Ramos (cell line): ENCODE measurements around the gene VPS37C.

Experiments used
- in situ Hi-C: fragments of 300-500 bp; cut with MboI; formaldehyde crosslinking; loops from one replicate; pipeline ENCODE4 v1.14.3; 2022; ENCODE audit warnings: low sequenced_read_pairs; ENCODE audit not compliant: unreplicated experiment

The VPS37C gene

DNA sequence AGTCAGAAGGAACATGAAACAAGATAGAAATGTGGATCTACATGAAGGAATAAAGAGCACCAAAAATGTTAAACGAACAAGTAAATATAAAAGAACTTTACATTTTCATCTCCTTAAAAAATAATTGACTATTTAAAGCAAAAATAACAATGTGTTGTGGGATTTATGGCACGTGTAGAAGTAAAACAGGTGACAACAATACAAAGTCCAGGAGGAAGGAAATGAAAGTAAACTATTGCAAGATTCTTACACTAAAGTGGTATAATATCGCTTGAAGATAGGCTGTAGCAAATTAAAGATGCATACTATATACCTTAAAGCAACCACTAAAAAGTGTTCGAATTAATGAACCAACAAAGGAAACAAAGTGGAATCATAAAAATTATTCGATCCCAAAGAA is 5.5 kb downstream of the VPS37C start:
- in situ Hi-C loops, result no loop called here

DNA sequence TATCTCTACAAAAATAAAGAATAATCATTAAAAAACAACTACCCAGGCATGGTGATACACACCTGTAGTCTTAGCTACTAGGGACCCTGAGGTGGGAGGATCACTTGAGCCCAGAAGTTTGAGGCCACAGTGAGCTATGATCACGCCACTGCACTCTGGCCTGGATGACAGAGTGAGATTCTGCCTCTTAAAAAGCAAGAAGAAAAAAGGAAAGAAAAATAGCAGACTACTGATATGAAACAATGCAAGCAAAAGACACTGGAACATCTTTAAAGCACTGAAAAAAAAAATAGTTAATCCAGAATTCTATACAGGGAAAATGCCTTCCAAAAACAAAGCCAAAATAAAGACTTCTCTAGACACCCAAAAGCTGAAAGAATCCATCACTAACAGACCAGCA is 5.9 kb downstream of the VPS37C start:
- in situ Hi-C loops, result no loop called here

DNA sequence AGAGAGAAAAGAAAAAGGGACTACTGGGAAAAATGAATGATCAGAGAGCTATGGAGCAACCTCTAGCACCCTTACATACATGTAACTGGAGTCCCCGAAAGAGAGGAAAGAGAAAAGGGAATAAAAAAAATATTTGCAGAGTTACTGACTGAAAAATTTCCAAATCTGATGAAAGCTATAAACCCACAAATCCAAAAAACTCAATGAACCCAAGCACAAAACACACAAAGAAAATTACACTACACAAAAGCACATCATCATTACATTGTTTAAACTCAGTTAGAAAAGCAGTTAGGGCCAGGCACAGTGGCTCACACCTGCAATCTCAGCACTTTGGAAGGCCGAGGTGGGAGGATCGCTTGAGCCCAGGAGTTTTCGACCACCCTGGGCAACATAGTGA is 6.7 kb downstream of the VPS37C start:
- in situ Hi-C loops, result no loop called here

DNA sequence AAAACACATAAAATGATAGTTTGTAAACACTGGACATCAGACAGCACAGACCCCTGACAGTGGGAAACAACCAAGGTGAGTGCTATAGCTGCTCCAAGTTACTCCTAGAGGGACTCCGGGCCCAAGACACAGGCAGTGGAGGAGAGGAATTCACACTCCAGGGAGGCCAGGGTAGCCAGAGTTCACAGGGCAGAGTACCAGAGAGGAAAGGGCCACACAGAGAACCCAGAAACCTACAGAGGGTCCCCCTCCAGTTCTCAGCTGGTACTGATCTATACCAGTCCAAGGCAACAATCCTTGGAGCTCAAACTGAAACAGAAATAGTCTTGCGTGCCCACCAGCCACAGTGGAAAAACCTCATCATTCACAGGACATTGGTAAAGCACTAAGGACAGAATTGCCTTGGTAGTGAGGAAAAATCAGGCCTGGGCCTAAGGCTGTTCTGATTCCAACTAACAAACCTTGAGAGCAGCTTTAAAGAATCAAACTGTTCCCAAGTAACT is 7.6 kb downstream of the VPS37C start:
- in situ Hi-C loops, result no loop called here

DNA sequence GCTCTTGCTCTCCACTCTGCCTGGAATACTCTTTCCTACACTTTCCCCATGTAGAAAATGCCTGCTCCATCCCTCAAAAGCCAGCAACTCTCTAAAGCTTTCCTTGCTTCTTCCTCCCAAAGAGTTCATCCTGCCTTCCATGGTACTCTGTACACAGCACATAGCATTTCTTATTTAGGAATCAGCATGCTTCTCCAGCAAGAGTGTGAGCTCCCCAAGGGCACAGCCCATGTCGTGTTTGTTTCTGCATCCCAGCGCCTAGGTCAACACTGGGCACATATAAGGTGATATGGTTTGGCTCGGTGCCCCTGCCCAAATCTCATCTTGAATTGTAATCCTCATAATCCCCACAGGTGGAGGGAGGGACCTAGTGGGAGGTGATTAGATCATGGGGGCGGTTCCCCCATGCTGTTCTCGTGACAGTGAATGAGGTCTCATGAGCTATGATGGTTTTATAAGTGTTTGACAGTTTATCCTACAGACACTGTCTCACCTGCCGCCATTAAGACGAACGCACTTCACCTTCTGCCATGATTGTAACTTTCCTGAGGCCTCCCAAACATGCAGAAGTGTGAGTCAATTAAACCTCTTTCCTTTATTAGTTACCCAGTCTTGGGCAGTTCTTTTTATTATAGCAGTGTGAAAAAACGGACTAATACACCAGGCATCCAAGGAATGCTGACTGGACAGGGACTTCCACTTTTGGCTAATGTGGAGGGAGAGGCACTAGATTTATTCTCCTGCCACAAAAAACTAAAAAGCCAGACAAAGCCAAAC is 8.2 kb downstream of the VPS37C start:
- in situ Hi-C loops, result no loop called here

DNA sequence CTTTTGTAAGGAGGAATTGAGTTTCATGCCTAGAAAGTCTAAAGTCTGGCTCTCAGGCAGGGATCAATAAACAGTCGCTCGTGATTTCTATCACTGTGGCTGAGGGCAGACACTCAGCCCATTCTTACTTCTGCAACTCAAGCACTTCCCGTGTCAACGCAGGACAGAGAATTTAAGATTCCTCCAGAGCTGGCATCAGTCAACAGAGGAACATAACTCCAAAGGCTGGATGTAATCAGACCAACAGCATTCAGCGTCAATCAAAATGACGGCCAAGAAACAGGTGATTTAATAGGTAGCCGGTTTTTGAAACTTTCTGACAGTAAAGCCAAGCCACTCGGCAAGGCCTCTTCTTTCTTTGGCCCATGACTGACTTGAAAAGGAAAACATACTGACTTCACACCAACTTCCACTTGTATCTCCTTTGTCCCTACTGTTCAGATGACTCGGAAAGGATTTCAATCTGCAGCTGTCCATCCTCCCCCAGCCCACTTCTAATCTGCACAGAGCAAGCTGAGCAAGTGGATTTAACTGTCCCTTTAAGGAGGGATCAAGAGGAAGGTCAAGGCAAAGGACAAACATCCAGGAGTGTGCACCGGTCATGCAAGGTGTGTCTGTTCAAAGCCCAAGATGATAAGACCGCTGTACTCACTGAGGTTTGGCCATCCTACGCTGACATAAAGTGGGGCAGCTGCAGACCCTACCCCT is 9.5 kb downstream of the VPS37C start:
- in situ Hi-C loops, result no loop called here

DNA sequence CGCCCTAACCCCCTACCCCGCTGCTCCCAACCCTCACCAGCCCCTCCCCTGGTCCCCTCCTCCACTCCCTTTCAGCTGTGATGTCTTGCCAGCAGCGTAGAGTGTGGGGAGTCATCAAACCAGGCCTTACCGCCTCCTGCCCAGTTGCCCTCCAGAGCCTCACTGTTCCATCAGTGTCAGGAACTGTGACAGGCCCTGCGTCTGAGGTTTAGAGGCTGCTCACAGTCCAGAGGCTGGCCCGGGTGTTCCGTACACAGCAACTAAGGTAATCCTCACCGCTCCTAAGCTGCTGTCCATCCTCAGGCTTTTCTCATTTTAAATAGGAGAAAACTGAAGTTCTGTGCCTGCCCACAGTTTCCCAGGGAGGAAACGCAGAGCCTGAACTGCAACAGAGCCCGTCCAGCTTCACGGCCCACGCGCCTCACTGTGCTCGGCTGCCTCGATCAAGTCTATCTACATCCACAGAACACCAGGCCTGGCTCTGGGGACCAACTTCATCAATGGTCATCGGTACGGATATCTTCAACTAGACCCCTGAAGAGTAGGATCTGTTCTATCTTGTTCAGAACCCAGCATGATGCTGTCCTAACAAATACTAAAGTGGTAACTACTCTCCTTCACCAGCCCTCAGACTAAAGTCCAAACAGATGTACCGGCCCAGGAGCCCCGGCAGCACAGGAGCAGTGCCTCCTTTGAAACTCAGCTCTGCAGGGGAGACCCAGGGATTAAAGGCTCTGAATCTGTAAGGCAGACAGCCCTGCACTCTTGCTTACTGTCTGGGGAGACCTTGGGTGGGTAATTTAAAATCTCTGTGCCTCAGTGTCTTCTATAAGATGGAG is 10.3 kb downstream of the VPS37C start:
- in situ Hi-C loops, result no loop called here

DNA sequence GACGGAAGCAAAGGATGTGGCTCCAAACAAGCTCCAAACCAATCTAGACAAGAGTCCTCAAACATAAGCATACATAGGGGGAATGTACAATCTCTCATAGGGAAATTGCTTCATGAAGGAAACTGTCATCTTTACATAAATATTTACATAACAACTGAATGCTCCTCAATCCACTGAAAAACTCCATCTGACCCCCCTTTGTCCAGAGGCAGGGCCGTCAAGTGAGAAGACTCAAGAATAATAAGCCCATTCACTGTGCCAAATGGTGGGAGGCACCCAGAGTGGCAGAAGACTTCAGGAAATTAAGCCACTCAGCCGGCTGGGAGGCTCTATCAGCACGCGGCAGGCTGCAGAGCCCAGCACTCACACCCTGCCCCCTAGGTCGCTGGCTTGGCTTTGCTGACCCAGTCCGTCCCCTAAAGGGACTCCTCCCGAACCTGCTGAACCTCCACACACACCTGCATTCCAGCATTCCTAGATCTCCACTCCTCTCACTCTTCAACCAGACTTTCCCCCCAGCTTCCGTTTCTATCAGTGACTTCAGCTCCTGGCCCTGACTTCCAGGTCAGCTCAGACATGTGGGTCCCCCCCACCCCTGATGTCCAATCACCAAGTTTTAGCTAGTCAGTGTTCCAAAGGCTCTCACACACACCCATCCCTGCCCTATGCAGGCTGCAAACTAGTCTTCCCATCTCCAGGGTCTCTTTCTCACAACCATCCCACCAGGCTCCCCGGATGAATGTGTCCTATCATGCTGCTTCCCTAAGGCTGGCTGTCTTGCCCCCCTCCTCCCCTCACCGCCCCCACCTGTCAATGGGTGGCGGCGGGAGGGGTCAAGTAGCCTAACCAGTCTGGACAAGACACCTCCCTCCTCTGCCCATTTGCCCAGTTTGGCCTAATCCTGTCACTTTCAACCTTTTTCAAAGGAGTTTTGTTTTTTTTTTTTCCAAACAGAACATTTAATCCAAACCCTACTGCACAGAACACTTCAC is 11.3 kb downstream of the VPS37C start:
- in situ Hi-C loops, result no loop called here

DNA sequence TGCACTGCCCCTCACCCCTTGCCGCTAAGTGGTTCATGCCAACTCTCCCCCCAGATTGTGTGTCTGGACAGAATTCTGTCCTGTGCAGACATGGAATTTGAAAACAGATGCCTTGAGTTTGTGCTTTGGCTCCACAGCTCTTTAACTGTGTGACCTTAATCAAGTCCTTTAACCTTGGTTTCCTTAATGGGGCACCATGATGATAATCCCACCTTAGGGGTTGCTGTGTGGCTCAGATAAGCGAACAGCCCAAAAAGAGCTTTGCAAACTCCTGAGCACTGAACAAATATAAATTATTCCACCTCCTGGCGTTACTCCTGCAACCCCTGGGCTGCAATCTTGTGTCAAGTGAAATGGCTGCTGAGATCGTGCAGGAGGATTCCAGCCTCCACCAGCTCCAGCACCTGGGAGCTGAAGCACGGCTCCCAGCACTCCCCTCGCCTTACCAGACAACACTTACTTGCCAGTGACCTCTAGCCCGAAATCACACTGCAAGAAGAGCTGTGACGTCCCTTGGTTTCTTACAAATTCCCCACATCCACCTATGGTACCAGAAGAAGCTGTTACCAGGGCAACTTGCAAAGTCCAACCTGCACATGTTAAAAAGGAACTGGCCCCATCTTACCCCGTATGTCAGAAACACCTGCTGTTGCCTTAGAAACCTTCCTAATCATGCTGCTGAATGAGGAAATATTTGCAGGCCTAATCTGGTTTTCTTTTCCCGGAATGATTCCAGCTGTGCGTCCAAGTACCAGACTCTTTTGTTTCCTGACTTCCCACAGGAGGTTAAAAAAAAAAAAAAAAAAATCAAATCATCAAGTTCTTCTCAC is 13.2 kb downstream of the VPS37C start:
- in situ Hi-C loops, result no loop called here

DNA sequence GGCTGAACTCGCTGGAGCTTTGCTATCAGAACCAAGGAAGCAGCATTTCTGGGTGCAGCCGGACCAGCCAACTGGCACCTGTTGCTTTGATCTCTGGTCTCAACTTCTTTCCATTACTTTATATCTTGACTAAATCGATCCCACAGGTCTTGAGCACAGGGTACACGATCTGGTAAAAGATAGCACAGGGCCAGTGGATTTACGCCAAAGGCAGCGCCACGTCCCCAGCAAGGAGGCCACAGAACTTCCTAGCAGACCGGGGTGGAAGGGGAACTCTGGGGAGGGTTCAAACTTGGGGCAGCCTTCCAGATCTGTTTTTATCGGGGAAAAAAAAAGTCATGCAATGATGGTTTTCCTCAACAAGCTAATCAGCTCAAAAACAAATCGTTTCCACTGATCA is 14.0 kb downstream of the VPS37C start:
- in situ Hi-C loops, result no loop called here

DNA sequence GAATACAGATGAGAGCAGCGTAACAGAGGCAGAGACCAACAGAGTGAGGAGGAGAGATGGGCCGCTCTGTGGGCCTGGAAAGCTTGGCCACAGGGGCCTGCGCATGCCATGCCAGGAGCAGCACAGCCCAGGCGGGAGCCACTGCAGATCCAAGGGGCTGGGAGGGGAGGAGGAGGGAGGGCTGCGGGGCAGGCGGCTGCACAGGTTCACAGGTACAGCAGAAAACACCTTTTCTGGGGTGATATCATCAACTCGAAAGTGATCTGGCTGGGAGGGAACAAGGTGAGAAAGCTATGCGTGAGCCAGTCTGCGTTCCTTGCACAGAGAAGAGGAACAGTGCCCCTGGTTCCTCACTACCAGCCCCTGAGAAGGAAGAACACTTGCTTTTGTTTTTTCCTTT is 14.8 kb downstream of the VPS37C start:
- in situ Hi-C loops, result no loop called here

DNA sequence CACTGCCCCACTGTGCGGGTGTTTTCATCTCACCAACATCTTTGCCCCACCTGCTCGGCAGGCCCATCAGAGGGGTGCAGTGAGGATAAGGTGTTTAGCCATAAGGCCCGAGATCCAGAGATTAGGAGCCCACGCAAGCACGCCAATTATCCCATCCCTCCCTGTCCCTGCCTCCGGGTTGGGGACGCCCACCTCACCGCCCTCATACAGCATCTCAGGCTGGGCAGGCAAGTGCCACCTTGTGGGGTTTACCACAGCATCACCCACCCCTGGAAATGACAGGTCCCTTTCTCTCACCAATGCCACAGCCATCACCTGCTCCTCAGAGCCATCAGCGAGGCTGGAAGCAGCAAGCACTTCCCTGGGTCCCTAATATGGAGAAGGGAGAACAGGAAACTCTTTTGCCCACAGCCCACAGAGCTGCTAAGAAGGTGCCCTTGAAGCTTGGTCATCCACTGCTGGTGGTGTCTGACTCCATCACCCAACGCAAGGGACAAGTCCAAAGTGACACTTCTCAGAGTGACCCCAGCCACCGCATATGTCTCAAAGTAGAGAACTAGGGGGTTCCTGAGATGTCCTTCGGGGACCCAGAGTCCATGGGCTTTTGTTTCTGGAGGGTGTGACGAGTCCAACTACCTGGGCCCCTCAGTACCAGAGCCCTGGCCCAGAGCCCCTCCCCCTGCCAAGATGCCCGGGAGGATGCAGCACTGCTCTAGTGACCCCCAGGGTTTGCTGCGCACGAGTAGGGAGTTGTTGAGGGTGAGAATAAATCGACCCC is 15.8 kb downstream of the VPS37C start:
- in situ Hi-C loops, result no loop called here

DNA sequence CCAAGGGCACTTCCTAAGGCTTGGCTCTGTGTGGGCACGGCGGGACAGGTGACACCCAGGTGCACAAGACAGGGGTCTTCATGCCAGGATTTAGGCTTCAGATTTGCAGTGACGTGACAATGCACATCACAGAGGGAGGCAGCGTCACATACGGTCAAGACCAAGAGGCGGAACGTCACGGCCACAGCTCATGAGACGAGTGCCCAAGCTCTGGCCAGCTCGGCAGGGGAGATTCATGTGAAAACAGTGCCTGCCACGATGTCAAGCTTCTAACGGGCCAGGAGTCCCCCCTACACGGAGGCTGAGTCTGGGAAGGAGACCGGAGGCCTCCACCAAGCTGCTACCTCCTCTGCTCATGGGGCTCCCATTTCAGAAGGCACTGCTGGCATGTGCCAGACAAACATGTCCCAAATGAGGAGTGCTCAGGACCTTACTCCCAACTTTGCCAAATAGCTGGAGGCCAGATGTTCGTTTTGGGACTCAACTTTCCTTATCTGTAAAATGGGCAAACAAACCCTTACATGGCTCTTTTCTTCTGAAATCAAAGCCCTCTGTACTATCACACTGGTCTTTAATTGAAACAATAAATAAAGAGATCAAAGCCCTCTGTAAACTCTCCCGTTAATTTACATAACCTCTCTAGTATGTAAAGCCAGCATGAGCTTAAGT is 16.6 kb downstream of the VPS37C start:
- in situ Hi-C loops, result no loop called here

DNA sequence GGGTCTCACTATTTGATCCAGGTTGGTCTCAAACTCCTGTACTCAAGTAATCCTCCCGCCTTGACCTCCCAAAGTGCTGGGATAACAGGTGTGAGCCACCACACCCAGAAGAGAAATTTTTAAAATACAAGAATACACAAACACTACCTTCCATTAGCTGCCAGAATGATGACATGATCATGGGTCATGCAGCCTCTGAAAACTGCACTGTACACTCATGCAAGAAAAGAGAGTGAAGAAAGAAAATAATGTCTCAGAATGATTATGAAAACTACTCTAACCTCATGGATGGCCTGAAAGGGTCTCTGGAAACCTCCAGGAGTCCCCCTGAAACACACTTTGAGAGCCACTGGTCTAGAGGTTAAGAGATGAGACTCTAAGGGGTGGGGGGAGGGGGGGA is 18.8 kb downstream of the VPS37C start:
- in situ Hi-C loops, result no loop called here

DNA sequence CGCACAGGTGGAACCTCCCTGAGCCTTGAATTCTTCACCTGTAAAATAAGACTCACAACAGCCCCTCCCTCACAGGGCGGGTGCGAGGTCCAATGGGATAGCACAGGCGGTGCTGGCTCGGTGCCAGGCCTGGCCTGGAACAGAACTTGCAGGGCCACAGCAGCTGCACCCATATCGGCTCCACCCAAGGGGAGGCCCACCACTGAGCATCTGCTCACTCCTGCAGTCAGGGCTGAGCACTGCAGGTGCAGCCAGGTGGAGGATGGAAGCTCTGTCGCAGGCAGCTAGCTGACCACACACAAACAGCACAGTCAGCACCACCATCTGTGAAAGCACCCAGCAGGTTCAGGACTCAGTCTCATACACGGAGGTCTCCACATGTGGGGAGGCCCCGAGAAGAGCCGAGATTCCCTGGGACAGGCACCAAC is 19.6 kb downstream of the VPS37C start:
- in situ Hi-C loops, result no loop called here

DNA sequence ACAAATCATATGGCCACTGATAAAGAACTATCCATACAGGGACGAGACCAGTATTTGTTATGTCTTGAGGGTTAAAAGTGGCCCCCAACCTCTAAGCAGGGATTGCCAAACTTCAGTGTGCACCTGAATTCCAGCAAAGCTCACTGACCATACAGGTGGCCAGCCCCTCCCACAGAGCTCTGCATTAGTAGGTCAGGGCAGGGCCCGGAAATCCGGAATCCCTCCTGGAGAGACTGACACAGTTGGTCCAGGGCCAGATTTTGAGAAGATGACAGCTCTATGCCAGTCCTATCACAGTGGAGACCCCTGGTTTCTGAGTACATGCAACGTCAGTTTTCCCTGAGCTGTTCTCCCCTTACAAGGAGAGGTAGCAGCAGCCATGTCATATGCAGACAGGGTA is 20.8 kb downstream of the VPS37C start:
- in situ Hi-C loops, result no loop called here

DNA sequence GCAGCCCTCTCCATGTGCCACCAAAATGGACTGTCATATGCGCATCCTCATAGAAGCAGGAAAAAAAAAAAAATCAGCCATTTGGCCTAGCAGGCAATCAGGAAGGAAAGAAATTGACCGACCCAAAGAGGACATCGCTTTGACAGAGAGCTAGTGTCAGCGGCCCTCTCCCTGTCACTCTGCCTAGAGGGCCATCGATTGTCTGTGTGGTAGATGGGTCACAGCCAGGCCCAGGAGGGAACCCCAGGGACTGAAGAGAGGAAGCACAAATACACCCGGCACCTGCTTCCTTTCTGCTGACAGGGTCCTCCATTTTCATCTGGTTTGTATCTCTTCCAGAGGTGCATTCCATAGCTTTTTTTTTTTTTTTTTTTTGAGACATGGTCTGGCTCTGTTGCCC is 21.8 kb downstream of the VPS37C start:
- in situ Hi-C loops, result no loop called here

DNA sequence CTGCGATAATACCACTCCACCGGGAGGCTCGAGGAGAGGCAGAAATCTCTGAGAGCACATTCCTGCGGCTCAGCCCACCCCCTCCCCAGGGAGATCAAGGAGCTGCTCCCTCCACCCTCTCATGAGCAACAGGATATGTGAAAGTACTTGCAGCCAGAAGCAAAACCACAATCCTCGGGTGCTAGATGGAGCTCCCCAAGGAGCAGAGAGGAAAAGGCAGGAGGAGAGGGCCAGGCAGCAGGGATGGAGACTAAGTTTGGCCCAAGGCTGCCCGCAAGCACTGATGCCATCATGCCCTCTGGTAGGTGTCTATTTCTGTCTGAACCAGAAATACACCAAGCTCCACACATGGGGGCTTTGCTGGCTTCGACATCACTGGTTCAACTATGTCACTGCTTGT is 22.3 kb downstream of the VPS37C start:
- in situ Hi-C loops, result no loop called here
